Fibroblast of the aortic adventitia (primary cell): ENCODE measurements around the gene MKLN1. TPM values are rescaled to one million over a fixed set of nuclear protein-coding genes. Genes with fewer than 3 reads are reported as not detected.

ENCODE experiments used
- DNase-seq: peaks from one replicate; pipeline ENCODE4 v3.0.0-alpha.2; 2010; ENCODE audit warnings: low read depth
- H3K4me3 ChIP-seq: 2 replicates; pipeline ENCODE4 v1.5.1; 2011; ENCODE audit warnings: low read depth, mild to moderate bottlenecking, control low read depth, low read length, moderate library complexity
- CTCF ChIP-seq: IDR thresholded peaks from 2 replicates; pipeline ENCODE4 v1.5.1; 2011; ENCODE audit warnings: mild to moderate bottlenecking, low read length, control low read depth, inconsistent platforms; ENCODE audit not compliant: insufficient read depth
- total RNA-seq: library from RNA; depleted of rRNA; stranded (reverse); fragments of >200 nt; gene quantifications from 2 replicates; pipeline ENCODE4 v1.2.3, GENCODE V29; 2012; ENCODE audit warnings: low replicate concordance

The MKLN1 gene
- total RNA-seq, result 41.5 and 71.9 TPM in 2 replicates

- DNase-seq, result peak; percentile 81
- no peak for TF ChIP-seq CTCF
- peak within 1 kb of the TSS; percentile 90 for H3K4me3 ChIP-seq
Observed at GRCh38 chr7:131327626-131328376, at the start of gene MKLN1. Gene MKLN1 (plus strand): TSS chr7:131327876. CDS start chr7:131327900, 24 bp downstream.

- no peak for TF ChIP-seq CTCF
- H3K4me3 ChIP-seq, result no peak overlapping the region
- no peak for DNase-seq
Observed at GRCh38 chr7:131279044-131279443, 48.6 kb upstream of the MKLN1 start.

GRCh38 chr7:131281266-131282048 lies 46.2 kb upstream of the MKLN1 start:
- no peak for DNase-seq
- no peak for TF ChIP-seq CTCF
- H3K4me3 ChIP-seq, result no peak overlapping the region

GRCh38 chr7:131284702-131285419 lies 42.8 kb upstream of the MKLN1 start:
- DNase-seq, result peak; percentile 82
- peak overlapping the region; percentile 15 for H3K4me3 ChIP-seq
- TF ChIP-seq CTCF, result no peak

GRCh38 chr7:131285556-131285955 lies 42.1 kb upstream of the MKLN1 start:
- no peak for TF ChIP-seq CTCF
- peak; percentile 100 for DNase-seq
- H3K4me3 ChIP-seq, result no peak overlapping the region

- no peak for DNase-seq
- no peak for TF ChIP-seq CTCF
- H3K4me3 ChIP-seq, result no peak overlapping the region
Observed at GRCh38 chr7:131288450-131288849, 39.2 kb upstream of the MKLN1 start.
